HG02642 (cell line): ENCODE data around the gene SMIM38.

Experiments
- ATAC-seq: cut with Tn5 transposase; IDR thresholded peaks from one replicate; pipeline ENCODE4 v1.9.1; 2021; ENCODE audit warnings: mild to moderate bottlenecking; ENCODE audit not compliant: unreplicated experiment, poor library complexity

Gene SMIM38

GRCh38 chr11:69173925-69174581 lies 18.3 kb downstream of the SMIM38 start:
- ATAC-seq = no peak

GRCh38 chr11:69174841-69175240 lies 19.1 kb downstream of the SMIM38 start:
- no peak for ATAC-seq

GRCh38 chr11:69178819-69179482 lies 23.2 kb downstream of the SMIM38 start:
- ATAC-seq = no peak

- ATAC-seq = no peak
These were observed 24.5 kb downstream of the SMIM38 start for GRCh38 chr11:69180226-69180625.

- no peak for ATAC-seq
These were observed 25.0 kb downstream of the SMIM38 start for GRCh38 chr11:69180726-69181125.

GRCh38 chr11:69183613-69184012 lies 27.9 kb downstream of the SMIM38 start:
- no peak for ATAC-seq

GRCh38 chr11:69186316-69187260 lies 30.9 kb downstream of the SMIM38 start:
- no peak for ATAC-seq

- ATAC-seq = no peak
These were observed 31.9 kb downstream of the SMIM38 start for GRCh38 chr11:69187540-69188065.

- ATAC-seq = no peak
These were observed 33.3 kb downstream of the SMIM38 start for GRCh38 chr11:69189059-69189458.

- no peak for ATAC-seq
These were observed 35.2 kb downstream of the SMIM38 start for GRCh38 chr11:69190796-69191536.

- ATAC-seq = no peak
These were observed 36.6 kb downstream of the SMIM38 start for GRCh38 chr11:69192301-69192721.

GRCh38 chr11:69193151-69193550 lies 37.4 kb downstream of the SMIM38 start:
- ATAC-seq = no peak

- ATAC-seq = no peak
These were observed 37.9 kb downstream of the SMIM38 start for GRCh38 chr11:69193629-69194028.

- ATAC-seq = no peak
These were observed 38.7 kb downstream of the SMIM38 start for GRCh38 chr11:69194396-69194795.

GRCh38 chr11:69194956-69195355 lies 39.2 kb downstream of the SMIM38 start:
- no peak for ATAC-seq

GRCh38 chr11:69195824-69196782 lies 40.4 kb downstream of the SMIM38 start:
- no peak for ATAC-seq

GRCh38 chr11:69196783-69197169 lies 41.0 kb downstream of the SMIM38 start:
- ATAC-seq = no peak

- ATAC-seq = no peak
These were observed 43.3 kb downstream of the SMIM38 start for GRCh38 chr11:69198891-69199582.
